GM19467 (cell line): ENCODE data around the gene S100A13.
"Not testable (repeated sequence)": the region's sequence is repeated elsewhere in the genome, so short reads cannot be mapped to it uniquely, and the experiment has no call there.

ENCODE experiments used
- ATAC-seq: cut with Tn5 transposase; IDR thresholded peaks from one replicate; pipeline ENCODE4 v1.9.1; 2021; ENCODE audit warnings: mild to moderate bottlenecking, moderate library complexity; ENCODE audit not compliant: unreplicated experiment

Gene S100A13

DNA sequence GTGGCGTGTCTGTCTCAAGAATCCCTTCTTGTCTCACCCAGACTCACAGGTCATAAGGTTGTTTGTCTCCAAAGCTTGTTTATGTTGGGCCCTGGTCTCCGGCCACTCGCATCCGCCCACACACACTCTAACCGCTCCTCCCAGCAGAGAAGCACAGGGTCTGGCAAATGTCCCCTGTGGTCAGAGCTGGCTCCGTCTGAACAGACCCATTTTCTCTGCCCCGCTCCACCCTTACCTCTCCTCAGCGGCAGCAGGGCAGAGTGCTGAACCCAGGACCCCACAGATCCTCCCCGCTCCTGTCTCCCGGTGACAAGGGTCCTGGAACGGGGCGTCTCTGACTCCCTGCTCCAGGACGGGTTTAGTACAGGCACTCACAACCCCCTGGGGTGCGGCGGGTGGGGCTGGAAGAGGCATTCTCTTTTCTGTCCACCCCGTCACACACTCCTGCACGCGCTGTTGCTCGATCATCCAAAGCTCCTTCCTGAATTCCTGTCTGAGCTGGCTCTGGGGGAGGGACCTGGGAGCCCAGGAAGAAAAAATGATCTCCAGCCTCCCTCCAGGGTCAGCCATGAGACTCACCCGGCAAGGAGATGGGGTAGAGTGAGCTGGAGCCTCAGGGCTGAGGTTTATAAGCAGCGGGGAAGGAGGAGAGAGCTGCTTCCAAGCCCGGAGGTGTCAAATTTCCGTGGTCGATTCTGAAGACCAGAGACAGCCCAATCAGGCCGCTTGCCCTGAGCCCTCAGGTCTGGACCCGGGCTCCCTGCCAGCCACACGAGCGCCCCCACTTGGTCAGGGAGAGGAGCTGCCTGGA lies at the start of gene S100A13:
S100A13 (minus strand) TSS at position 602 of the 811 bp plus-strand sequence. CDS start 1,033 bp downstream, outside the sequence.
- ATAC-seq, result no peak

DNA sequence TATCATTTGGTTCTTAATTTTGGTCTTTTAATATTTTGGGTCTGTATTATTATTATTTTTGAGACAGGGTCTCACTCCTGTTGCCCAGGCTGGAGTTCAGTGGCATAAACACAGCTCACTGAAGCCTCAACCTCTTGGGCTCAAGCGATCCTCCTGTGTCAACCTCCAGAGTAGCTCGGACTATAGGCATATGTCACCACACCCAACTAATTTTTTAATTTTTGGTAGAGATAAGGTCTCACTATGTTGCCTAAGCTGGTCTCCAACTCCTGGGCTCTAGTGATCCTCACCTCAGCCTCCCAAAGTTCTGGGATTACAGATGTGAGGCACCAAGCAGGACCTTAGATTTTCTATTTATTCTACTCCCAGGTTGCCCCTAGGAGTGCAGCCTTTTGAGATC lies 46.2 kb upstream of the S100A13 start:
- ATAC-seq, result no peak

DNA sequence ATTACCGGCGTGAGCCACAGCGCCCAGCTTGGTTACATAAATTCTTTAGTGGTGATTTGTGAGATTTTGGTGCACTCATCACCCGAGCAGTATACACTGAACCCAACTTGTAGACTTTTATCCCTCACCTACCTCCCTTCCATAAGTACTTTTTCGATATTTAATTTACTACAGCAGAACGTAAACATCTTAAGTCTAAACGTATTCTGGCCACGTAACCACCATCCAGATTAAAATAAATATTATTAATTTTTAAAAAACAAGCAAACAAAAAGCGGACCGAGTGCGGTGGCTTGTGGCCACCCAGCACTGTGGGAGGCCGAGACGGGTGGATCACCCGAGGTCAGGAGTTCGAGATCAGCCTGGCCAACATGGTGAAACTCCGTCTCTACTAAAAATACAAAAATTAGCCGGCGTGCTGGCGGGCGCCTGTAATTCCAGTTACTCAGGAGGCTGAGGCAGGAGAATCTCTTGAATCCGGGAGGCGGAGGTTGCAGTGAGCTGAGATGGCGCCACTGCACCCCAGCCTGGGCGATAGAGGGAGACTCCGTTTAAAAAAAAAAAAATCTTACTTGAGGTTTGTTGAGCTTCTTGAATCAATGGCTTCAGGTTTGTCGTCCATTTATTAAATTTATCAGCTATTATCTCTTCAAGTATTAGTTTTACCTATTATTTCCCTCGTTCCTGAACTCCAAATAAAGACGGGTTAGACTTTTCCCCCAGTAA lies 44.5 kb upstream of the S100A13 start:
- peak; percentile 5 for ATAC-seq

DNA sequence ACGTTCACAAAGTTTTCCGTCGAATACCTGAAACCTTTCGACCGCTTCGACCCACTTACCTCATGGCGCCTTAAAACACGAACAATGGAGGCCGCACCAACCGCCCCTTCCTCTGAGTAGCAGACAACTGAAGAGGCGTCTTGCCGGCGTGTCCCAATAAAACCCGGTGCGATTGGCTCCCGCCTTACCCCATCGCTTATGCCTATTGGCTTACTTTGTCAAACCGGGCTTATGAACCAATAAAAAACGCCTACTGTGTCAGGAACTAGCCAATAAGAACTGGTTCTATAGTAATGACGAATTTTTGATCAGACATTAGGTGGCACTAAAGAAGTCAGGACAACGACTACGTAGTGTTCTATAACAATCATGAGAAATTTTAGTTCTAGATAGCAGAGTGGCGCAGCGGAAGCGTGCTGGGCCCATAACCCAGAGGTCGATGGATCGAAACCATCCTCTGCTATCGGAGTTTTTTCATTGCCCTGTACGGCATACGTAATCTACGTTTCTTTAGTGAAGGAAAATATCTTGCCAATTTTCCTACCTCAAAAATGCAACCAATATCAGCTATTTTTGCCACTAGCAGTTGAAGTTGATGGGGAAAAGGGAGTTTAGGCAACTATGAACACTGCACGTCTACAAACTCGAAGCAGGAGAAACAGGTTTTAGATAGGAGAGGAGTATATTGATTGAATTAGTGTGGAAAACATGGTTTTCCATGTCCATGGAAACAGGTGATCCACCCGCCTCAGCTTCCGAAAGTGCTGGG lies 43.7 kb upstream of the S100A13 start, which contains the start of gene ILF2:
ILF2 (minus strand) TSS at position 135 of the 769 bp plus-strand sequence; CDS start at position 64, 71 bp downstream.
- peak; percentile 96 for ATAC-seq

DNA sequence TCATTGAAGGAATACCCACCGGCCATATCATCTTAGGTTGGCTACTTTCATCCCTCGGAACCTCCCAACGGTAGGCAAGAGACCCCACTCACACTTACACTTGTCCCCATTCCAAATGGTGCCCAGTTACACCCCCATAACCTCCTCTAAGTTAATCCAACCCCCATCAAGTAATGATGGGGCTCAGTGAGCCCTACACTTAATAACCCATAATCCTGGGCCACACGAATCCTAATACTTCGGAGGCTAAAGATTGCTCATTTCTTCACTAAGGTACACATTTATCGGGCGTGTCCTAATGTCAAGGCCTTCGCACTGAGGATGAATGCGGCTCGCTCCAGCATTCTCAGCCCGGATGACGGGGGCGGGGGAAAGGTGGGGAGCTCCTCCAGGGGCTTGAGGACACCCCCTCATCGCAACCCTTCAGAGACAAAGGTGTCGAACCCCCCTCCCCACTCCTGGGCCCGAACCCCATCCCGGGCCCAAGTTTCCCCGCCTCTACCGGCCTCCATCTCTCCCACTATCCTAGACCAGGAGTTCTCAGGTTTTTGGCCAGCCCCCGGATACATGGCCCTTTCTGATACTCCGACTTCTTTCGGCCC lies 43.1 kb upstream of the S100A13 start:
- no peak for ATAC-seq

DNA sequence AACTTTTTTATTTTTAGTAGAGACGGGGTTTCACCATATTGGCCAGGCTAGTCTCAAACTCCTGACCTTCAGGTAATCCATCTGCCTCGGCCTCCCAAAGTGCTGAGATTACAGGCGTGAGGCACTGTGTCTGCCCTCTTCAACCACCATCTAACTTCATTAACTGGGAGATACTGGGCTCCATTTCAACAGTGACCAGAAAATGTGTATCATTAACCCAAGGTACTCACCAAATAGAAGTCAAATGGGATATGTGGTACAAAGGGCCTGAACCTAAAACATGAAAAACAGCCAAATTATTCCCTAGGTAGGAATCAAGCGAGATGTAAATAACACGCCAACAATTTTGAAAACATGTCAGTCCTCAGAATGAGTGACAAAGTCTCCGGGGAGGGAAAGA lies 42.3 kb upstream of the S100A13 start:
- no peak for ATAC-seq

DNA sequence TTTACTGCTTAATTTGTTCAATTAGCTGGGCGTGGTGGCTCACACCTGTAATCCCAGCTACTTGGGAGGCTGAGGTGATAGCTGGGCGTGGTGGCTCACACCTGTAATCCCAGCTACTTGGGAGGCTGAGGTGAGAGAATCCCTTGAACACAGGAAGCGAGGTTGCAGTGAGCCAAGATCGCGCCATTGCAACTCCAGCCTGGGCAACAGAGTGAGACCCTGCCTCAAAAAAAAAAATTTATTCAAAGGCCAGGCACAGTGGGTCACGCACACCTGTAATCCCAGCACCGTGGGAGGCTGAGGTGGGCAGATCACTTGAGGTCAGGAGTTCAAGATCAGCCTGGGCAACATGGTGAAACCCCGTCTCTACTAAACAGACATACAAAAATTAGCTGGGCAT lies 41.4 kb upstream of the S100A13 start:
- not testable (repeated sequence) for ATAC-seq

DNA sequence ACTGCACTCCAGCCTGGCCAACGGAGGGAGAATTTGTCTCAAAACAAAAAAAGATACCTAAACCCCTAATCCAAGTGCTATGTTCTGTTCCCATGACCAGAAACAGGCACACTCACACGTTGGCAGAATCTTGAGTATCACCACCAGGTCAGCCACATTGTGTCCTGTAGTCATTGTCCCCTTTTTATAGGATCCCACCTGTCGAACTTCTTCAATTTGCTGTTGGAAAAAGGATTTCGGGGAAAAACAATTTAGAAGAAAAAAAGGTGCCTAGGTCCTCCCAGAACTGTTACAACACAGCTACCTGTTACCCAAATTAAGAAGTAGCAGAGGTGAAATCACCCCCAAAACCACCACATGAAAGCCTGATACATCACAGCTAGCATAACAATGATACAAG lies 40.1 kb upstream of the S100A13 start:
- ATAC-seq, result no peak

DNA sequence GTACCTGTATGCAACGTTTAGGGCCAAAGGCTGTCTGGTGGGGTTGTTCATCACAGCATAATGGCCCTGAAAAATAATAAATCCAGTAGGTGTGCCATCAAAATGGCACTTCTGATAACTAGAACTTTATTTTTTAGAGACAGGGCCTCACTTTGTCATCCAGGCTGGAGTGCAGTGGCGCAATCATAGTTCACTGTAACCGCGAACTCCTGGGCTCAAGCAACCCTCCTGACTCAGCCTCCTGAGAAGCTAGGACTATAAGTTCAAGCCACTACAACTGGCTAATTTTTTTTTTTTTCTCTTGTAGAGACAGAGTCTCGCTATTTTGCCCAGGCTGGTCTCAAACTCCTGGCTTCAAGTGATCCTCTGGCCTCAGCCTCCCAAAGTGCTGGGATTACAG lies 35.9 kb upstream of the S100A13 start:
- ATAC-seq, result no peak

DNA sequence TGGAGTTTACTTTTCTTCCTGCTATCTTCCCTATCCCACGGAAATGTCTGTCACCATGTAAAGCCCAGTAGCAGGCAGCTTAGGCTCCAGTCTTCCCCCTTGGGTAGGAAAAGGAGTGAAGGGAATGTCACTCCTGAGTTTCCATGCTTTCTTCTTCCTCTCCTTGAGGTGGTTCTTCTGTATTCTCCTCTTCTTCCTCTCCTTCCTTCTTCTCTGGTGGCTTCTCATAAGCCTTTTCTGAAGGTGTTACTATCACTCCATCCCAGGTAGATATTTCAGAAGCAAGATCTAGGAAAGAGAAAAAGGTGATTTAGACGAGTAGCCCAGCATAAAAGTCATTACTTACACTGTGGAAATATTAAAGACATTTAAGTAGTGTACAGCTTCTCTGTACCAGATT lies 35.0 kb upstream of the S100A13 start:
- no peak for ATAC-seq

DNA sequence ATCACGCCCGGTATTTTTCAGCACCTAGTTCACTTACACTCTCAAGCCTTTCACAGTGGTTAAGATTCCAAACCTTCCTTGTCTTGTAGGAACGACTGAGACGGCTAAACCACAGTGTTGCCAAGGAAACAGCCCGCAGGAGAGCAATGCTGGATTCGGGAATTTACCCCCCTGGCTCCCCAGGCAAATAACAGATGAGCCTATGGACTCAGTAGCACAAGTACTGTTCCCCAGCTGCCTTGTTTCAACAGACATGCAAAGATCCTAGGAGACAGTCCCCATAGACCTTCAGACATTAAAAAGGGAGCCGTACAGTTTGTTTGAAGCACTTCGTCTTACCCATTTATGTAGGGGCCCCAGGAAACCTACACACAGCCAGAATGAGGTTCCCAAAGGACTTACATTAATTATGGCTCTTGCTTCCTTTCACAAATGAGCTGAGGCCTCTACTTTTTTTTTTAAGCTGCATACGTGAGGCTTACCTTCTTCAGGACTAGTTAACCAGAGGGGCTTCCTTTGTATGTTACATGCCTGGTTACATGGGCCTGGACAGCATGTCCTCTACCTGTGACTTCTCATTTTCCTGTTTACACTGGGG lies 33.9 kb upstream of the S100A13 start:
- no peak for ATAC-seq

DNA sequence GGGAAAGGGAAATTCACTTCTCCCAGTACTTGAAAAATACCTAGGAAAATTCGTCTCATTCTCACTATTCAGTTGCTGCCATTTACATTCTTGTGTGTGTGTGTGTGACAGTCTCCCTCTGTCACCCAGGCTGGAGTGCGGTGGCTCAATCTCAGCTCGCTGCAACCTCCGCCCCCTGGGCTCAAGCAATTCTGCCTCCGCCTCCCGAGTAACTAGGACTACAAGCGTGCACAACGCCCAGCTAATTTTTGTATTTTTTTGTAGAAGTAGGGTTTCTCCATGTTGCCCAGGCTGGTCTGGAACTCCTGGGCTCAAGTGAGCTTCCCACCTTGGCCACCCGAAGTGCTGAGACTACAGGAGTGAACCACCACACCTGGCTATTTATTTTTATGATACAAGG lies 32.4 kb upstream of the S100A13 start:
- ATAC-seq, result no peak

DNA sequence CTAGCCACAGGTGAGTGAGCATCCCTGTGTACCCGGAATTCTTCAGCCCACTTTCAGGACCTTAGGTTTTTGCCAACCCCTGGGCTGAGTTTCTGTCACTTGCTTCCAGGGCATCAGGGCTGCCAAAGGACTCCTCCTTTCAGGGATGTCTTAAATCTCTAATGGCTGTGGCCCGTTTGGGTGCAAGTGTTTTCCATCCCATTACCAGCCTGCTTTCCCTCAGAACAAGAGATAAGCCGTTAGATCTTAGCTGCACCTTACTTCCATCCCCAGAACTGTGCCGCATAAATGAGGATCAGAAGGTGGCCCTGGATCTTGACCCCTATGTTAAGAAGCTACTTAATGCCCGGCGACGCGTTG lies 31.9 kb upstream of the S100A13 start:
- ATAC-seq, result no peak

DNA sequence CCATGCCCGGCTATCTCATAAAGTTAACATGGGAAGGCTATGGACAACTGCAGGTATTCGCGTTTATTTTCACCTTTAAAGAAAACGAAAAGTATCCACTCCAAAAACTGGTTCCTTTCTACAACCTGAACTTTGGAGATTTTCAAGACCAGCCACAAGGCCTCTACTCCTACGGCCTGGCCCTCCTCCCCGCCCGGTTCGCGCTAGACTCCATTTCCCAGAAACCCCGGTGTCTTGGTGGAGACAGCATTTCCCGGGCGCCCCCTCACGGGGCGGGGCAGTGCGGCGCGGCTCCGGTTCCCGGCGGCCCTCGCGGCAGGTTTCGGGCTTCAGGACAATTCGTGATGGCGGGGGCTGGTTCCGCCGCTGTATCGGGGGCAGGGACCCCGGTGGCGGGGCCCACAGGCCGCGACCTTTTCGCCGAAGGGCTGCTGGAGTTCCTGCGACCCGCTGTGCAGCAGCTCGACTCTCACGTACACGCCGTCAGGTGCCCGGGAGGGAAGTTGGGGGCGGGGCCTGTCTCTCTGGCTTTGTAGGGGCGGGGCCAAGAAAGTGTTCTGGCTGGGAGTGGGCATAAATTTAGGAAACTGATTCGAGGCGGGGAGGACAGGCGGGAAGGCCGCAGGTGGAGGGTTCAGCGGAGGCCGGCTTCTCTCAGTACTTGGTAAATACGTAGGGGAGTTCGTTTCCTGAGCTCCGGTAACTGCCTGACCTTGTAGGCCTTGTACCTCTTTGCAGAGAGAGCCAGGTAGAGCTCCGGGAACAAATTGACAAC lies 31.3 kb upstream of the S100A13 start, which contains the start of gene SNAPIN:
SNAPIN (plus strand) TSS at position 304 of the 775 bp plus-strand sequence; CDS start at position 345, 41 bp downstream.
- ATAC-seq, result peak; percentile 86

DNA sequence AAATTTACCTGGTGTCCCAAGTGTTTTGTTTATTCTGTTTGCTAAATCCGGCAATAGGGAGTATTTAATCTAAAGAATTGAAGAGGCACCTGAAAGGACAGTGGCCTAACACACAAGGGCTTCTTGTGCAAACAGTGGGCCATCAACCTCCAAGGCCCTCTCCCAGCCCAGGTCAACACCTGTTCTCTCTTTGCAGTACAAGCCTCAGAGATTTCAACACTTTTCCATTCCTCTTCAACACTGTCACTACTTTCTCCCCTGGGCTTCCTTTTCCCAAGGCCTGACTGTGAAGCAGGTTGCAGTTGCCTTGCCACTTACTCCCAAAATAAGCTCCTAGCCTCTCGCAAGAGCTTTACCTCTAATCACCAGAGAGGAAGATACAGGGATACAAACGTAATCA lies 28.0 kb upstream of the S100A13 start:
- no peak for ATAC-seq

DNA sequence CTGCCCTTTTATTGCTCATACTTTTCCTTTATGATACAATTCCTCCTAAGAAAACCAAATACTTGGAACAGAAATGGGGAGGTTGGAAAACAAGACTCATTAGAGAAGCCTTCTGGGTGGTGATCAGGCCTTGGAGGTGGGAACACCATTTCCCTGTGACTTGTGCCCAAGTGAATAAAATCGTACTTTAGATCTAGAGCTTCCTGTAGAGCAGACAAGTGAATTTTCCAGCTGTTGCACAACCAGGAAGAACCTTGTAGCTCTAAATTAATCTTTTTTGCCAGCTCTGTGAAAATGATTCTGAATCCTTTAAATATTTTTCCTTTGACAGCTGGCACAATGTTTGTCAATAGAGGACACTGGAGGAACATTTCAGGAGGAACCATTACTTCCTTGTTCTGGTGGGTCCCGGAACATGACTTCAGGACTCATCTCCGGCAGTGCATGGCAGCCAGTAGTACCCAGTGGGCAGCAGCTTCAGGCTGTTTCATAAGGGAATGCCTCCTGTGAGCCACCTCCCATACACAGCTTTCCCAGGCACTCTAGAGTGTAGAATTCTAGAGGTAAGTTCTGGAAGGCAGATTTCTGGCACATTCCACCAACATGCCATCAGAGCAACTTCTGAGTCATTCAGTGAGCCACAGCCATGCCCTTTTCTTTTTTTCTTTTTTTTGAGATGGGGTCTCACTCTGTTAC lies 25.6 kb upstream of the S100A13 start:
- ATAC-seq, result no peak

DNA sequence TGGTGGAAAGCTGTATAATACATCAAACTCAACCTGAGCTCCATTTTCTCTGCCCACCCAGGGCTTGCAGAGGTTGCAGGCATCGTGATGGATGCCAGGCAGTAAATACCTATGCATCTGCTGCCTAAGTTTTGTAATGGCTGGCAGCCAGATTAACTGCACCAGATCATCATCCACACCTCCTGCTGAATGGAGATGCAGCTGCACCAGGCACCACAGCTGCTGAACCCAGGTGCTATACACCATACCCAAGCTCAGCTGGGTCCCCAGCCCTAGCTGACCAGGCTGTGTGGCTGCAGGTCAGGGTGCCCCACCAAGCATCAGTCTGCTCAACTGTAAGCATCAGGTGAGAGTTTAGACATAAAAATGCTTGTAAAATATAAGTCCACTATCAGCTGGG lies 24.5 kb upstream of the S100A13 start:
- no peak for ATAC-seq

DNA sequence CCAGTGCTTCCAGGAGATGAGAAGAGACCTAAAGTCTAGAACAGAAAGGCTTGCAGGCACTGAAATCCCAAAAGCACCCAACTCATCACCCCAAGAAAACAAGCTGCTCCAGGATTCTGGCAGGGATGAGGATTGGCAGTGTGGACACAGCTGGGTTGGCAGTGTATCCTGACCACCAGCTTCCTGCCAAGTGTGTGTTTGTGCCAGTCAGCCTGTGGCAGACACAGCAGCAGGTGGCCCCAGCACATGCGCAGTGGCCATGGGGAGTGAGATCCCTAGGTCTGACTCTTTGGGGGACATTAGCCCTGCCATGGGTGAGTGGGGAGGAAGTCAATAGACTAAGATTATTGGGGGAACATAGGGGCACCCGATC lies 22.5 kb upstream of the S100A13 start:
- no peak for ATAC-seq

DNA sequence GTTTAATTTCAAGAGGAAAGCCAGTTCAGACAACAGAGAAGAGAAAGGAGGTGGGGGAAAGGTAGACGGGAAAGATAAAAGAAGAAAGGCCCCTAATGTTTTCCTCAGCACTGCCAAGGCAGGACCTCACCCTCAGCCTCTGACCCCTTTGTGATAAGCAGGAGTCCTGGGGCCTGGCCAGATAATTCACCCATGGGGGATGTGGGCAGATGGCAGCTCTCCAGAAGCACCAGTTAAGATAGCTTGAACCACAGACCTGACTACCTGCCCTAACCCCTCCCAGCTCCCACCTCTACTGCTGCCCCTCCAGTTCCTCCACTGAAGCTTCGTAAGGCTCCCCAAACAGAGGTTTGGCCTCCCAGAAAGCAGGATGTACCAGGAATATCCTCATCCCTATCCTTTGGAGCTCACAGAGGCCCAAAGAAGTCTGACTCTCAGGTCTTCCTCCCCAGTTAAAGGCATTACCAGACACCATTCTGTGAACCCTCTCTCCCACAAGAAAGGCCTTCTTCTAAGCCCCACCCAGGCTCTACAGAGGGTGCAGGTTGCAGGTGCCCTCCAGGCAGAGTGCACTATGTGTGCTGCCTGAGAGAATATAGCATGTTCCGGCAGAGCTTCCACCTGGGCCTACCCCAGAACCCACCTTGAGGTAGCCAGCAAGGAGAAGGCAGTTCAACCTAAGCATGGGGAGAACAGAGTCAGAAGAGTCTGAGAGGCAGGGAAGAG lies 22.0 kb upstream of the S100A13 start:
- no peak for ATAC-seq
